PC-9 (cell line): Measurements from ENCODE around the gene MRPL4.

Experiments used
- CTCF ChIP-seq: fragments of 200-600 bp; sonication (generic); conservative IDR thresholded peaks from 2 replicates; pipeline ENCODE4 v1.6.1; 2017; ENCODE audit warnings: mixed run types, antibody characterized with exemption, mild to moderate bottlenecking, moderate library complexity
- EZH2 ChIP-seq: fragments of 200-600 bp; sonication (generic); IDR thresholded peaks from 2 replicates; pipeline ENCODE4 v1.8.0; 2017; ENCODE audit warnings: antibody characterized with exemption, low read depth

DNA sequence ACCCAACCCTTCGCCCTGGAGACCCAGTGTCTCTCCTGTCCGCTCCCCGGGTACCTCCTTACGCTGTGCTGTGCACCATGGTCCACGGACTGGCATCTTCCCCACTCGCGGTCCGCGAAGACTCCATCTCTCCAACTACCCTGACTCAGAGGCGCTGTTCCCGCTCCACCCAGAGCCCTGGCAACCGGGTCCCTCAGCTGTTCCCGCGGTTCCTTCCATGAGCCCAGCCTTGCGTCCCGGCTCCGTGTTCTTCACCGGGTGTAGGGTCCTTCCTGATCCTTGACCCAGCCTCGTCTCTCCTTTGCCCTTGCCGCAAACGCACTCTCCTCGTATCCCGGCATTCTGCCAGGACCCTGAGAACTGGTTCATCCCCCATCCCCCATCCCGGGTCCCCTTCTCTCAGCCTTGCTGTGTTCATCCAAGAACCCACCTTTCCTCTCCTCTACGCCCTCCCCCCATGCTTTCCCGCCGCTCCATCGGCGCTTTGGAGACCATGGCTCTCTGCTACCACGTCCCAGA, 38.4 kb downstream of the MRPL4 start:
- TF ChIP-seq CTCF (no peak), EZH2 (no peak)
